ENCODE measurements around the gene DPH6.

The DPH6 gene

GRCh38 chr15:35540021-35540420, 5.9 kb downstream of the DPH6 start:
- no peak for DNase-seq

GRCh38 chr15:35535365-35535916, 10.5 kb downstream of the DPH6 start:
- DNase-seq: no peak

- DNase-seq: no peak
Measured at GRCh38 chr15:35533130-35534110, 12.5 kb downstream of the DPH6 start.

- DNase-seq: no peak
Measured at GRCh38 chr15:35530698-35531097, 15.3 kb downstream of the DPH6 start.

- no peak for DNase-seq
Measured at GRCh38 chr15:35529784-35530183, 16.2 kb downstream of the DPH6 start.

- no peak for DNase-seq
Measured at GRCh38 chr15:35522061-35522460, 23.9 kb downstream of the DPH6 start.

- peak; percentile 5 for DNase-seq
Measured at GRCh38 chr15:35519541-35520149, 26.3 kb downstream of the DPH6 start.

- no peak for DNase-seq
Measured at GRCh38 chr15:35519052-35519451, 26.9 kb downstream of the DPH6 start.

- DNase-seq: no peak
Measured at GRCh38 chr15:35514759-35515158, 31.2 kb downstream of the DPH6 start.

GRCh38 chr15:35507932-35508638, 37.9 kb downstream of the DPH6 start:
- no peak for DNase-seq

- no peak for DNase-seq
Measured at GRCh38 chr15:35506272-35506870, 39.6 kb downstream of the DPH6 start.

GRCh38 chr15:35505809-35506208, 40.2 kb downstream of the DPH6 start:
- DNase-seq: no peak

- no peak for DNase-seq
Measured at GRCh38 chr15:35505141-35505540, 40.8 kb downstream of the DPH6 start.

GRCh38 chr15:35499723-35500122, 46.2 kb downstream of the DPH6 start:
- no peak for DNase-seq

- no peak for DNase-seq
Measured at GRCh38 chr15:35496585-35496984, 49.4 kb downstream of the DPH6 start.

GRCh38 chr15:35495080-35495479, 50.9 kb downstream of the DPH6 start:
- no peak for DNase-seq

- DNase-seq: no peak
Measured at GRCh38 chr15:35491999-35492398, 54.0 kb downstream of the DPH6 start.

- no peak for DNase-seq
Measured at GRCh38 chr15:35491173-35491572, 54.8 kb downstream of the DPH6 start.

GRCh38 chr15:35490511-35490910, 55.5 kb downstream of the DPH6 start:
- no peak for DNase-seq

- DNase-seq: no peak
Measured at GRCh38 chr15:35487417-35487816, 58.5 kb downstream of the DPH6 start.

GRCh38 chr15:35486296-35486695, 59.7 kb downstream of the DPH6 start:
- DNase-seq: no peak

GRCh38 chr15:35485411-35485810, 60.6 kb downstream of the DPH6 start:
- DNase-seq: no peak

Data from NCI-H748 treated with DMSO at 0.1 percent for 48 hours (cell line).